COR-L47 (cell line): ENCODE results near the gene TRIM32.
"Not testable (repeated sequence)": the region's sequence is repeated elsewhere in the genome, so short reads cannot be mapped to it uniquely, and the experiment has no call there.

Experiments used
- DNase-seq: peaks from one replicate; lab custom pipeline; 2025; lab: John Stamatoyannopoulos, UW

TRIM32 gene

GRCh38 chr9:116674210-116674980 lies 12.7 kb upstream of the TRIM32 start:
- DNase-seq = no peak

DNA sequence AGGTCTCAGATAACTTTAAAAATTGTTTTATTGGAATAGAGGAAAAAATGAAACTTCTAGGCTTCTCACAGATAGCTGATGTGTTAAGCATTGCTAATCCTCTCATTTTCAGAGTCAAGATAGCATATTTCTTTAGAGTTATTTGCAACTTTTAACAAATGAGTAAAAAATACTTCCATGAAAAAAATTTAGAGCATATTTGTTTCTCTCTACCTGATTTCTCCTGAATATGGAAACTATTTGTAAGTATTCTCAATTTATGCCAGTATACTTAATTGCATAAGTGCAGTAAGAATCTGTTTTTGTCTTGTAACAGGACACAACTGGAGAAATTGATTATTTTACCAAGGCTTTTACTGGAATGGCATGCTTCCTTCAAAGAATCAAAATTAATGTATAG lies 3.6 kb upstream of the TRIM32 start:
- no peak for DNase-seq

- no peak for DNase-seq
These were observed 1.9 kb upstream of the TRIM32 start for GRCh38 chr9:116685166-116685565.

DNA sequence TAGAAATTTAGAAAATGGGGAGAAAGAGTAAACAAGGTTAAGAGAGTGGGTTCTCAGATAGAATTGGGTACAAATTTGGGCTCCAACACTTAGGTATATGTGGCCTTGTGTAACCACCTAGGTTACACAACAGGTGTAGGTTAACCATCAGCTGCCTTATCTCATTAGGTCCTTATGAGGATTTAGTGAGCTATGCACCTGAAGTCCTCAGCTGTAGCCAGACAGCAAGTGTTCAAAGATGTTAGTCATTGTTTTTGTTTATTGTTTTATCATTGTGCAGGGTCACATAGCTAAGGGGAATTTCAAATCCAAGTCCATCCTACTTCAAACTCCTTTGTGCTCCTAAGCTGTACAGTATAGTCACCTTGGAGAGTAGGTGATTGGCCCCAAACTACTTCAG lies 970 bp upstream of the TRIM32 start:
- DNase-seq = no peak

DNA sequence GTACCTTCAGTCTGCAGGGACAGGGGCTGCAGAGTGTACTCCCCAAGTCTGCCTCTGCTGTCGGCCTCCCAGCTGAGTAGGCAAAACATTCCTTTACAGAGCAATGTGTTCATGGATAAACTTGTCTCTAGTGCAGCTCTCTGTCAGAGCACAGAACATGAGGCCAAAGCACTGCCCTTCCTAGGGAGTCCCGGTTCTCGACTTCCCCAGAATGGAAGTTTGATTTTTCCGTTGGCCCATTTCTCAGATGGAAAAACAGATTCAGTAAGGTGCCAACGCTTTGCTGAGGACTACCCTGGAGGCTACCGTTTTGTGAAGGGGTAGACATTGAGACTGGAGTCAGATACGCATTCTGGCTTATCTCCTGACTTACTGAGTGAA lies 422 bp upstream of the TRIM32 start:
- no peak for DNase-seq

GRCh38 chr9:116687754-116688135 lies 640 bp downstream of the TRIM32 start:
- DNase-seq = no peak

DNA sequence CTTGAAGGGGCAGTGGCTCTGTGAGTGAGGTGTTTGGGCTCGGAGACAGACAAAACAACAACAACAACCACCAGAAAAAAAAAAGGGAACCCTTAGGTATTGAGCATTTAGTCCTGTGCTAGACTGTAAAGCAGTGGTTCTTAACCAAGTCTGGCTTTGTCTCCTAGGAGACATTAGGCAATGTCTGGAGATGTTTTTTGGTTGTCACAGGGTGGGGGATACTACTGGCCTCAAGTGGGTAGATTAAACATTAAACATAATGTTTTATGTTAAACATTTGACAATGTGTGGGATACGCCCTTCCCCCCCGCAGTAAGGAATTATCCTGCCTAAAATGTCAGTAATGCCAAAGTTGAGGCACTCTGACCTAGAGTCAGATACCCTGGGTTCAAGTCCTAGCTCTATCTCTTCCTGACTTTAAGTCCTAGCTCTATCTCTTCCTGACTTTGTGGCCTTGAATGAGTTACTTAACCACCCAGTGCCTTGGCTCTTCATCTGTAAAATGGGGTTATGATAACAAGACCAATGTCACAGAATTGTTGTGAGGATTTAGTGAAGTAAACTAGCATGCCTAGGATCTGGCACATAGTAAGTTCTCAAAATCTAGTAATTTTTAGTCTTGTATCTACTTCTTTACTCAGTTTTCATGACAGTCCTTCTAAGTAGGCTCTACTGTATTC lies 1.8 kb downstream of the TRIM32 start:
- no peak for DNase-seq

GRCh38 chr9:116689486-116690032 lies 2.5 kb downstream of the TRIM32 start:
- DNase-seq = no peak

- DNase-seq = not testable (repeated sequence)
These were observed 3.7 kb downstream of the TRIM32 start for GRCh38 chr9:116690805-116691204.

DNA sequence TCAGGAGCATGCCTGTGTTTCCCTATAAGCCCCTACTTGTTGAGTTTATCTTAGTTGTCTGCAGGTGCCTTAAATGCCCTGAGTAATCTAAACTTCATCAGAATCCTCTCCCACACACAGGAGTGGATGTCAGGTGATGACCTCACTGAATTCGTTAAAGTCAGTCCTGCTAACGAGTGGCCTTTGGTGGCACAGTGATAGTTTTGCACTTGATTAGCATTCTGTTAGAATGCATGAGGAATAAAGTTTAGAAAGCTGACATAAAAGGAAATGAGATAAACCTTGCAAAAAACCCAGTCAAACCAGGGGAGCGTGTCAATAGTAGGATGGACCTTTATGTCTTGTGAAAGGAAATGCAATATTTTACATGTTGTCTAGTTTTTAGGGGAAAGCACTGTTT lies 4.5 kb downstream of the TRIM32 start:
- no peak for DNase-seq

- DNase-seq = no peak
These were observed 5.5 kb downstream of the TRIM32 start for GRCh38 chr9:116692616-116693015.

DNA sequence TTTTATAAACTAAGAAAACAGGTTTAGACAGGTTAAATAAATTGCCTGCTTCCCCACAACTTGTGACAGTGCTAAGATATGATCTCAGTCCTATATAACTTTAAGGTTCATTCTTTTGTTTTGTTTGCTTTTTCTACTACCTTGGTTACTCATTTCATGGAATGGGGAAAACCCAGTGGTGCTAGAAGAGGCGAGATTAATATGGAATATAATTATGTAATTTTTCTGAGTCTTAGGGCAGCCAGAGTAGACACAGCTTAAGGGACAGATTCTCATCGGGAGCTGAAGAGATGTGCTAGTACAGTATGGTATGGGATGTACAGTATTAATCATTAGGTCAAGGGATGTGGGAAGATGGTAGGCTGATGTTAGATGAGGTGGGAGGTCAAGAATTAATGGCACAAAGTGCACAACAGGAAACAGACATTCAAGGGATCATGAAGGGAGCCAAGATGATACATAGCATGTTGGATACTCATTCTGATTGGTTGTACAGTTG lies 6.2 kb downstream of the TRIM32 start:
- no peak for DNase-seq

GRCh38 chr9:116694785-116695291 lies 7.7 kb downstream of the TRIM32 start:
- DNase-seq = no peak

DNA sequence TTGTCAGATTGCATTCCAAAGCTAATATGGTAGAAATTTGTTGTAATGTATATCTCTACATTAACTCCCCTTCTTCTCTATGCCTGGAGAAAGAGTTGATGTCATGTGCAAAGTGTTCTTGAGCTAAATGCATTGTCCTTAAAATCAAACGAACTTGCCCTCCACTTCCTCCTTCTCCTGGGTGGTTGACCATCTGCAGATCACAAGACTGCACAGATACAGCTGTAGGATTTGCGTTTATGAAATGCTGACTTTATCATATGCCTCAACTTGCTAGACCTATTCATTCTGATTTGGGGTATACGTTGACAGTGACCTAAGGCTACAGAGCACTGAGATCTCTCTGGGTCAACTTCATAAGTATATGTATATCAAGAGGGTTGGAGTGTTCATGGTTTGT lies 8.3 kb downstream of the TRIM32 start:
- no peak for DNase-seq

- DNase-seq = no peak
These were observed 10.3 kb downstream of the TRIM32 start for GRCh38 chr9:116697362-116697761.

DNA sequence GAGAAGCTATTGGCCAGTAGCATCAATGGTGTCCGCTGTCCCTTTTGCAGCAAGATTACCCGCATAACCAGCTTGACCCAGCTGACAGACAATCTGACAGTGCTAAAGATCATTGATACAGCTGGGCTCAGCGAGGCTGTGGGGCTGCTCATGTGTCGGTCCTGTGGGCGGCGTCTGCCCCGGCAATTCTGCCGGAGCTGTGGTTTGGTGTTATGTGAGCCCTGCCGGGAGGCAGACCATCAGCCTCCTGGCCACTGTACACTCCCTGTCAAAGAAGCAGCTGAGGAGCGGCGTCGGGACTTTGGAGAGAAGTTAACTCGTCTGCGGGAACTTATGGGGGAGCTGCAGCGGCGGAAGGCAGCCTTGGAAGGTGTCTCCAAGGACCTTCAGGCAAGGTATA lies 10.8 kb downstream of the TRIM32 start:
- DNase-seq = no peak

- DNase-seq = no peak
These were observed 13.2 kb downstream of the TRIM32 start for GRCh38 chr9:116700279-116700678.

- DNase-seq = no peak
These were observed 14.1 kb downstream of the TRIM32 start for GRCh38 chr9:116700882-116701865.

DNA sequence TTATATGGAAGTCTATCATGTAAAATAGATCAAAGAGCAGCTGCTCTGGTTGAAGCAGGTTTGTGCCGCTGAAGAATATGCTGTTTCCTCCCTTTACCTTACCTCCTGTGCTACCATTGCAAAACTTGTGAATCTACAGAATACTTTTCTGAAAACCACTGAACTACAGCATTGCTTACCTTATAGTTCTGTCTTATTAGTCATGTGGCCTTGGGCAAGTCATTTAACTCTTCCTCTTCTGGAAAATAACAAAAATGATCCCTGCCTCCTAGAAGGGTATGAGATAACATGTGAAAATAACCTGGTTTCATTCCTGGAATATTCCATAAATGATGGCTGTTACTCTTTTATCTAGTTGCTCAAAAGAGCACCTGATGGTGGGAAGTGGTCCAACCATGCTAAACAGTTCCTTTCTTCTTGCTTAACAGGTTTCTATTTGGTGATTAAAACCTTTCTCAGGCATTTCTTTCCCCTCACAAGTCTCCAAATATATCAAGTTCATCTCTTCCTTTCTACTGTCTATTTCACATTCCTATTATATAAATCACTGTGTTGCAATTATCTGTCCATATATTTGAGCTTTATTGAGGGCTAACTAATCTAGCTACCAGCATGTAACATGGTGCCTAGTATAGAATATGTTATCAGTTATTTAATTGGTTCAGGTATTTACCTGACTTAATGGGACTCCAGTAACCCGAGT lies 15.0 kb downstream of the TRIM32 start:
- DNase-seq = no peak

- no peak for DNase-seq
These were observed 16.5 kb downstream of the TRIM32 start for GRCh38 chr9:116703634-116704033.

GRCh38 chr9:116704470-116704869 lies 17.4 kb downstream of the TRIM32 start:
- no peak for DNase-seq
